ENCODE data around the gene ATXN1. TPM values are rescaled to one million over a fixed set of nuclear protein-coding genes. Genes with fewer than 3 reads are reported as not detected.

The ATXN1 gene
- total RNA-seq, 1 experiment from 2014 or later: 5.6 TPM

GRCh38 chr6:16468991-16469615, 292.2 kb downstream of the ATXN1 start:
- H3K27ac Mint-ChIP-seq: no peak overlapping the region
- Histone ChIP-seq H2AFZ (ENCODE audit: low read length) (no peak overlapping the region), H3T11ph (ENCODE audit: low read length) (no peak overlapping the region), H3K9ac (ENCODE audit: extremely low read depth, insufficient read length, low read length) (no peak overlapping the region), H3K23ac (ENCODE audit: insufficient read length, low read depth, low read length) (no peak overlapping the region), H3K18ac (ENCODE audit: insufficient read length, low read depth, low read length) (no peak overlapping the region), H3K79me1 (ENCODE audit: insufficient read depth, low read depth, low read length, poor library complexity, severe bottlenecking) (no peaks in the 10 kb centered on the region), H3K23me2 (ENCODE audit: insufficient read length, low read depth, low read length, poor library complexity, severe bottlenecking) (no peaks in the 10 kb centered on the region), H3K14ac (ENCODE audit: insufficient read depth, low read length) (no peak overlapping the region), H3K56ac (ENCODE audit: insufficient read length, low read depth, low read length) (no peak overlapping the region), H3K9me3 (ENCODE audit: control insufficient read depth, low read depth, low read length) (no peaks in the 10 kb centered on the region), H3K79me2 (ENCODE audit: insufficient read depth, low read length) (no peaks in the 10 kb centered on the region), H3K4ac (ENCODE audit: low read depth, low read length) (no peak overlapping the region), H2AK5ac (ENCODE audit: insufficient read length, low read length) (no peak overlapping the region), H3K27me3 (ENCODE audit: insufficient read depth, low read length) (no peaks in the 10 kb centered on the region), H2BK20ac (ENCODE audit: low read depth, low read length, poor library complexity, severe bottlenecking) (no peak overlapping the region), H2BK120ac (ENCODE audit: low read depth, low read length, poor library complexity, severe bottlenecking) (no peak overlapping the region), H2BK5ac (ENCODE audit: insufficient read length, low read length) (no peak overlapping the region), H3K4me1 (ENCODE audit: insufficient read depth, low read length) (peaks cover 5% of the 10 kb centered on the region), H4K91ac (ENCODE audit: insufficient read length, low read depth, low read length) (no peak overlapping the region), H4K20me1 (ENCODE audit: control insufficient read depth, insufficient read depth, insufficient read length) (no peaks in the 10 kb centered on the region), H3K4me2 (ENCODE audit: insufficient read depth, insufficient read length, low read length) (no peak overlapping the region), H4K8ac (replicated peaks; ENCODE audit: insufficient read length, low read depth, low read length) (no peak overlapping the region), H3K27ac (ENCODE audit: insufficient read length, low read depth, low read length) (no peak overlapping the region), H4K5ac (ENCODE audit: insufficient read length, low read depth, low read length) (no peak overlapping the region), H2BK15ac (ENCODE audit: low read depth, low read length) (no peak overlapping the region), H2BK12ac (ENCODE audit: insufficient read length, low read depth, low read length) (no peak overlapping the region)
- DNase-seq: no peak
- no peaks in the 10 kb centered on the region for H3K27me3 Mint-ChIP-seq (ENCODE audit: low read depth)
- TF ChIP-seq, protein P1, sequence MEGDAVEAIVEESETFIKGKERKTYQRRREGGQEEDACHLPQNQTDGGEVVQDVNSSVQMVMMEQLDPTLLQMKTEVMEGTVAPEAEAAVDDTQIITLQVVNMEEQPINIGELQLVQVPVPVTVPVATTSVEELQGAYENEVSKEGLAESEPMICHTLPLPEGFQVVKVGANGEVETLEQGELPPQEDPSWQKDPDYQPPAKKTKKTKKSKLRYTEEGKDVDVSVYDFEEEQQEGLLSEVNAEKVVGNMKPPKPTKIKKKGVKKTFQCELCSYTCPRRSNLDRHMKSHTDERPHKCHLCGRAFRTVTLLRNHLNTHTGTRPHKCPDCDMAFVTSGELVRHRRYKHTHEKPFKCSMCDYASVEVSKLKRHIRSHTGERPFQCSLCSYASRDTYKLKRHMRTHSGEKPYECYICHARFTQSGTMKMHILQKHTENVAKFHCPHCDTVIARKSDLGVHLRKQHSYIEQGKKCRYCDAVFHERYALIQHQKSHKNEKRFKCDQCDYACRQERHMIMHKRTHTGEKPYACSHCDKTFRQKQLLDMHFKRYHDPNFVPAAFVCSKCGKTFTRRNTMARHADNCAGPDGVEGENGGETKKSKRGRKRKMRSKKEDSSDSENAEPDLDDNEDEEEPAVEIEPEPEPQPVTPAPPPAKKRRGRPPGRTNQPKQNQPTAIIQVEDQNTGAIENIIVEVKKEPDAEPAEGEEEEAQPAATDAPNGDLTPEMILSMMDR (conservative IDR thresholded peaks at IDR 0.05): no peak
- no CpG with 5 or more reads among the region's 1 CpG for WGBS (ENCODE audit: extremely low coverage, insufficient read length, low lambda C conversion rate)
- no peak overlapping the region for H3K4me3 Mint-ChIP-seq
- peaks cover 0 to 2% (median 0%) of the 10 kb centered on the region in 3 experiments; a peak in 3 of 7 replicates for H3K36me3 Mint-ChIP-seq (ENCODE audit: insufficient read depth in 1 of 3, low read depth in 3 of 3)
- H3K9me3 Mint-ChIP-seq: peaks cover 2 to 4% of the 10 kb centered on the region in 2 experiments; a peak in 4 of 5 replicates
- H3K4me1 Mint-ChIP-seq: peaks cover 12 to 15% of the 10 kb centered on the region in 2 experiments
